NK-92 (cell line): ENCODE results near the gene ZDHHC11B.
"Not testable (repeated sequence)": the region's sequence is repeated elsewhere in the genome, so short reads cannot be mapped to it uniquely, and the experiment has no call there.

Source experiments
- DNase-seq: peaks from one replicate; lab custom pipeline; 2025; ENCODE audit not compliant: unreplicated experiment; lab: John Stamatoyannopoulos, UW

The ZDHHC11B gene

DNA sequence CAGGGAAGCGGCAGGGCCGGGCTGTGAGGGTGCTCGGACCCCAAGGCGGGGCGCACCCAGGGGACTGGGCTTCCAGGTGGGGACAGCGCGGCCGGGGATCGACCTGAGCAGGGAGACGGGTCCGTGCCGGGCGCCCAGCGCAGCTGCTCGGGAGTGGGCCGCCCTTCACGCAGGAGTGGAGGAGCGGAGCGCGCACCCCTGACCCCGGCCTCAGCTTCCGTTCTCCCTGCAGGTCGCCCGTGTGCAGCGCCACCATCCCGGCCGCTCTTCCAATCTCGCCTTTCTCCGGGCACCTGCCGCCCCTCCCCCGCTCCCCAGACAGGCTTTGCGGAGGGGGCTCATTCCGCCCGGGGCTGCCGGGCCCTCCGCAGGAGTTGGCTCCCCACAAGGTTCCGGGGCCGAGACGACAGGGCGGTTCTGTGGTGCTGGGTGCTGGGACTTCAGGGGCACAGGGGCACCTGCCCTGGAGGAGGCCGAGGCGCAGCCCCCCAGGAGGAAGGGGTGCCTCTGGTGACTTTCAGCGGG lies 714 bp upstream of the ZDHHC11B start:
- DNase-seq, result not testable (repeated sequence)

DNA sequence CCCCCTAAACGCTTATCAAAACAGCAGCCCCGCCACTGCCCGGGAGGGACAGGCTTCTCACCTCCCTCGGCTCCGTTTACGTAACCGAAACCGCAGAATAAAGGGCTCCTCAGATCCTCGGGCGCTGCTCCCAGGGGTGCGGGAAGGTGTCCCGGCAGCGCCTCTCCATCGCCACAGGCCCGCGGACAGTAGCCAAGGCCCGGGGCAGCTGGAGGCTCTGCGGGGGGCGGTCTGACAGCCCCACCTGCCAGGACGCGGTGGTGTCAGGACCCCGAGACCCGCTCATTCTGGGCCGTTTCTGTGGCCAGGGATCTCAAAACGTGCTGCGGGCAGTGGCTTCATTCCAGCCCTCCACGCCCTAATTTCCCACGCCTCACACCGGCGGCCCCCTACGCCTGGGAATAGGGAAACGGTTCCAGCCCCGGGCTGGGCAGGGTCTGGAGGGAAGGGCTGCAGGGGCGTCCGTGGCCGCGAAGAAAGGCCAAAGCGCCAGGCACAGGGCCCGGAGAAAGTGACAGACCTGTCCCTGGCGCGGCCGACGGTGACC lies 575 bp downstream of the ZDHHC11B start:
- DNase-seq, result not testable (repeated sequence)

- not testable (repeated sequence) for DNase-seq
These were observed 1.3 kb downstream of the ZDHHC11B start for GRCh38 chr5:783049-783802.

DNA sequence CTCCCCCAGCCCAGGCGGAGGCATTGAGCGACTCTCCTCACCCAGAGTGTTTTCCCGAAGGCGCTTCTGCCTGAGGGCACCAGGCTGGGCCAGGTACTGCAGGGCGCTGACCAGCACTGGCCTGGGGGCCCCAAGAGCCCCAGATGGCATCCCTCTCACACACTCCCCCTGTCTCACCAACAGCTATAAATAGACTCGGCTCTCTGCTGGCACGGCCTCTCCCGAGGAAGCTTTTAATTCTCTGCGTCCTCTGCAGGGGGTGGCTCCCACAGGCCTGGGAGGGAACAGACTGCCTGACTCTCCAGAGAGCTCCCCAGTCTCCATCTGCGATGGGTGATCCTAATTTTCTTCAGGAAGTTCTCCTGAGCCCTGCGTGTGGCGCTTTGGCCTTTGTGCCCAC lies 2.2 kb downstream of the ZDHHC11B start:
- not testable (repeated sequence) for DNase-seq

GRCh38 chr5:780571-780970 lies 4.0 kb downstream of the ZDHHC11B start:
- DNase-seq, result not testable (repeated sequence)

- DNase-seq, result not testable (repeated sequence)
These were observed 5.6 kb downstream of the ZDHHC11B start for GRCh38 chr5:778967-779366.

GRCh38 chr5:778421-778820 lies 6.1 kb downstream of the ZDHHC11B start:
- DNase-seq, result not testable (repeated sequence)

DNA sequence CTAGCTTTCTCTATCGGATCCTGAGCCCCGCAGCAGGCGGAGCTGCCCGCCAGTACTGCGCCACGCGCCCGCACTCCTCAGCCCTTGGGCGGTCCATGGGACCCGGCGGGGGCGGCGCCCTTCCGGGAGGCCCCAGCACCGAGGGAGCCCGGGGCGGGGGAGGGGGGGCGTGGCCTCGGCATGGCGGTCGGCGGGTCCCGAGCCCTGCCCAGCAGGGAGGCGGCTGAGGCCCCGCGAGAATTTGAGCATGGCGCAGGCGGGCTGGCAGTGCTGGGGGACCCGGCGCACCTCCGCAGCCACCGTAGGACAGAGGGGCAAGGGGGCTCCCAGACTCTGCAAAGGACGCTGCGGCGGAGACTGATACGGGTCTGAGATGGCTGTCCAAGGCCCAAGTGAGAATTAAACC lies 6.8 kb downstream of the ZDHHC11B start:
- DNase-seq, result no peak

- DNase-seq, result no peak
These were observed 7.4 kb downstream of the ZDHHC11B start for GRCh38 chr5:776862-777711.

DNA sequence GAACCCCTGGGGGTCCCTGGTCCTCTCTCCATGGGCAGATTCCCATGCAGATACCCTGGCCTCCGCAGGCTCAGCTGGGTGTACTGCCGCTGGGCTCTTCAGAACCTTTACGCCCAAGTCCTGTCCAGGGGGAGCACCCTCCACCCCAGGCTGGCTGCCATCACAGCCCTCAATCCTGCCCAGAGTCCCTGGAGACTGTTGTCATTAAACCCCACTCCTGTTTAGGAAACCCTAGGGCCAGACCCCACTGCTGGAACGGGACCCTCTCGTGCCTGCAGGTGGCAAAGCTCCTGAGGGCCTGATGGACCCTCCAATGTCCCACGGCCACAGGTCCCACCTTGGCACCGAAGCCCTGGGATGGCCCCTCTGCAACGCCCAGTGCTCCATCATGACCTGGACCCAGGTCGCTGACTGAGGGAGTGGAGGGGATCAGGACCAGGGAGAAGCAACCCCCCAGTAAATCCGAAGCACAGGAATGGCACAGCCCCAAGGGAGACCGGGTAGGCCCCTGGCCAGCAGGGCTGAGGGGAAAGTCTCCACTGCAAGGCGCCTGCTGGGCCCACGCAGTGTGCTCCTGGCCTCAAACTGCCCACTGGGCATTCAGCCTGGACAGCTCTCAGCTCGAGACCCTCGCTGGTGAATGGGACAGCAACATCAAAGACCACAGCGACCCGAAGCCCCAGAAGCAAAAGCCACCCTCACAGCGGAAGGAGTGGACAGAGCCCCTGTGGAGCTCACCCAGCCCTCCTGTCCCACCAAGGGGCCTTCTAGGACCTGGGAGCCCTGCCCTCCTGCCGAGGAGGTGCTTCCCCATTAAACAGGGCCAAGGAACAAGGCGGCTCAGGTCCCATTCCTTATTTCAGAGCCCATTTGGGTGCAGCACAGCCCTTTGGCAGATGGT lies 8.3 kb downstream of the ZDHHC11B start:
- DNase-seq, result no peak

DNA sequence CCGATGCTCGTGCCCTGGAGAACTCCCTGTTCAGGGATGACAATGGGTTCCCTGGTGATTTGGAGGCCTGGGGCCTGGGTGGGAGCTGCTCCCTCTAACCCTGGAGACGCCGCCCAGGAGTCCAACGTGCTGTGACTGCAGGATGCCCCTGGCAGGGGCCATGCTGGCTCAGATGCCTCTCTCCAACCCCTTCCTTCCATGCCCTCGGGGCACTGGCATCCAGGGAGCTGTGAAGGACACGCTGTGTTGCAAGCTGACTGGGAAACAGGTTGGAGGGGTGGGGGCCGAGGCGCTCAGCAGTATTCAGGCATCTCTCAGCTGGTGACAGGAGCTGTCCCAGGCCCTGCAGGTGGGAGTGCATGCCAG lies 9.0 kb downstream of the ZDHHC11B start:
- DNase-seq, result not testable (repeated sequence)

GRCh38 chr5:774854-775505 lies 9.5 kb downstream of the ZDHHC11B start:
- DNase-seq, result not testable (repeated sequence)

GRCh38 chr5:774304-774703 lies 10.2 kb downstream of the ZDHHC11B start:
- DNase-seq, result not testable (repeated sequence)

- no peak for DNase-seq
These were observed 10.8 kb downstream of the ZDHHC11B start for GRCh38 chr5:773517-774264.

- not testable (repeated sequence) for DNase-seq
These were observed 11.6 kb downstream of the ZDHHC11B start for GRCh38 chr5:772931-773330.

DNA sequence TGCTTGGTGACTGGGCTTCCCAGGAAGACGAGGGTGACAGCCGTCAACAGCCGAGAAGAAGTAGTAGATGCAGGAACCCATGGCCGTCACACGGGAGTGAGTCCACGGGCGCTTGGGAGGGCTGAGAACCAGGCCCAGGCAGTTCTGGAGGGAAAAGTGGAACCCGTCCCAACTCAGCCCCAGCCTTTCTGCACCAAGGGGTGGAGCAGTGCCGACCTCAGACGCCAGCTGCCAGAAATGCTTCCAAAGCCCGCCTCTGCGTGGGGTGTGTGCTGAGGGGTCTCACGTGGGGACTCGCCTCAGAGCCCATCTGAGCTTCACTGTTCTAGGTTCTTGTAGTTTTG lies 12.0 kb downstream of the ZDHHC11B start:
- not testable (repeated sequence) for DNase-seq

- DNase-seq, result not testable (repeated sequence)
These were observed 12.5 kb downstream of the ZDHHC11B start for GRCh38 chr5:771841-772546.

DNA sequence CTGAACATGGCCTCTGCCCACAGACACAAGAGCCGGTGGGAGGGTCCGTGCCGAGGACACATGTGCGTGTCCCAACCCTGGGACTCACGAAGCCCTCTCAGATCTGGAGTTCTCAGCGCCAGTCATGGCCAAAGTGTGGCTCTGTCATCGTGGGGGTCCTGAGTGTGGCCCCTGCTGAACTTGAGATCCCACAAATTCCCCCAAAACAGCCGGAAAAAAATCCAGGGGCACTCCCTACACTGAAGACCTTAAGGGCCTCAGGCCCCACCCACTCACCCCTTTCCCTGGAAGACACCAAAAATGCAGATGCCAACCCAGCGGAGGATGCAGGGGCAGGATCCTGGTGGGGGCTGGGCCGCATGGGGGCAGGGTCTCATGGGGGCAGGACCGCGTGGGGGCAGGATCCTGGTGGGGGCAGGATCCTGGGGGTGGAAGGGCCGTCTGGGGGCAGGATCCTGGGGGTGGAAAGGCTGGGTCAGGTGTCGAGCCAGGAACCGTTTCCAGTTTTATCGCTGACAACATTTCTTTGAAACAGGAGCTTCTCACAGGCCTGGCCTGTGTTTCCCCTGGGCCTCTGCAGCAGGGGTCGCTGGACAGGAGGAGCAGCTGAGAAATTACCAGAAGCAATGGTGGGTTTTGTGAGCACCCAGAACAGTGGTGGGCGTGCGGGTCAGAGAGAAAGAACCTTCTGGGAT lies 13.3 kb downstream of the ZDHHC11B start:
- DNase-seq, result not testable (repeated sequence)
